Measurements from ENCODE around the gene TMEM120A. TPM values are rescaled to one million over a fixed set of nuclear protein-coding genes. Genes with fewer than 3 reads are reported as not detected.

The TMEM120A gene
- total and polyA plus RNA-seq, 4 experiments from 2014 or later, result 24.1 to 38.1 (median 29.3) TPM

GRCh38 chr7:75980430-75981202, 13.8 kb downstream of the TMEM120A start:
- H3K4me1 Mint-ChIP-seq, result no peaks in the 10 kb centered on the region
- H3K27ac Mint-ChIP-seq, result peak overlapping the region in 1 of 7 donors; percentile 66
- peaks cover 0 to 24% of the 10 kb centered on the region in 2 donors for H3K36me3 Mint-ChIP-seq
- no peaks in the 10 kb centered on the region for H3K27me3 Mint-ChIP-seq
- Histone ChIP-seq H3K4me3 (ENCODE audit: low read length in 2 of 2) (no peak overlapping the region), H3K36me3 (ENCODE audit: insufficient read depth, low read length) (peaks cover 3% of the 10 kb centered on the region), H3K9me3 (ENCODE audit: control insufficient read depth in 1 of 2, low read length in 2 of 2) (no peaks in the 10 kb centered on the region), H3K4me1 (ENCODE audit: insufficient read depth, low read length) (no peaks in the 10 kb centered on the region), H3K27ac (ENCODE audit: low read depth, low read length) (no peak overlapping the region), H3K27me3 (ENCODE audit: insufficient read depth, low read length) (no peaks in the 10 kb centered on the region)
- no peak for DNase-seq
- ChIA-PET POLR2A (ENCODE audit: partially characterized antibody) (no interaction called here), CTCF (ENCODE audit: partially characterized antibody) (no interaction called here)
- intact Hi-C loops (cut with micrococcal nuclease), result no loop called here
- H3K4me3 Mint-ChIP-seq, result no peak overlapping the region
- H3K9me3 Mint-ChIP-seq, result no peaks in the 10 kb centered on the region

GRCh38 chr7:75979759-75980429, 14.5 kb downstream of the TMEM120A start:
- Mint-ChIP-seq H3K27me3 (no peaks in the 10 kb centered on the region), H3K36me3 (peaks cover 0 to 21% of the 10 kb centered on the region in 2 donors), H3K4me3 (no peak overlapping the region), H3K4me1 (no peaks in the 10 kb centered on the region), H3K27ac (peak overlapping the region in 2 of 7 donors; percentile 66 to 76), H3K9me3 (no peaks in the 10 kb centered on the region)
- no peak for DNase-seq
- peaks cover 3% of the 10 kb centered on the region for H3K36me3 ChIP-seq (ENCODE audit: insufficient read depth, low read length)
- no peaks in the 10 kb centered on the region for H3K9me3 ChIP-seq (ENCODE audit: control insufficient read depth in 1 of 2, low read length in 2 of 2)
- no peak overlapping the region for H3K4me3 ChIP-seq (ENCODE audit: low read length in 2 of 2)
- intact Hi-C loops (cut with micrococcal nuclease), result no loop called here
- CTCF ChIA-PET (ENCODE audit: partially characterized antibody), result no interaction called here
- H3K27me3 ChIP-seq (ENCODE audit: insufficient read depth, low read length), result no peaks in the 10 kb centered on the region
- POLR2A ChIA-PET (ENCODE audit: partially characterized antibody), result no interaction called here
- no peak overlapping the region for H3K27ac ChIP-seq (ENCODE audit: low read depth, low read length)
- no peaks in the 10 kb centered on the region for H3K4me1 ChIP-seq (ENCODE audit: insufficient read depth, low read length)

GRCh38 chr7:75977743-75978142, 16.7 kb downstream of the TMEM120A start:
- H3K27me3 ChIP-seq (ENCODE audit: insufficient read depth, low read length), result no peaks in the 10 kb centered on the region
- H3K4me3 ChIP-seq (ENCODE audit: low read length in 2 of 2), result no peak overlapping the region

GRCh38 chr7:75971961-75972763, 22.2 kb downstream of the TMEM120A start:
- Mint-ChIP-seq H3K9me3 (no peaks in the 10 kb centered on the region), H3K4me3 (no peak overlapping the region), H3K4me1 (no peaks in the 10 kb centered on the region), H3K27me3 (no peaks in the 10 kb centered on the region), H3K36me3 (peaks cover 11 to 19% of the 10 kb centered on the region in 2 donors), H3K27ac (peak overlapping the region in 2 of 7 donors; percentile 18 to 58)
- Histone ChIP-seq H3K27ac (ENCODE audit: low read depth, low read length) (no peak overlapping the region), H3K27me3 (ENCODE audit: insufficient read depth, low read length) (no peaks in the 10 kb centered on the region), H3K4me1 (ENCODE audit: insufficient read depth, low read length) (no peaks in the 10 kb centered on the region), H3K4me3 (ENCODE audit: low read length in 2 of 2) (no peak overlapping the region), H3K36me3 (ENCODE audit: insufficient read depth, low read length) (no peaks in the 10 kb centered on the region), H3K9me3 (ENCODE audit: control insufficient read depth in 1 of 2, low read length in 2 of 2) (no peaks in the 10 kb centered on the region)
- DNase-seq, result no peak
- CTCF ChIA-PET (ENCODE audit: partially characterized antibody), result interaction anchor here (0.8 to 1.4 kb wide), 2 partner anchors 8 to 15 kb away, joined by 3 read pairs; no protein-coding TSS in a partner anchor
- intact Hi-C loops (cut with micrococcal nuclease), result no loop called here
- POLR2A ChIA-PET (ENCODE audit: partially characterized antibody), result no interaction called here

More at GRCh38 chr7:75977743-75978142, 16.7 kb downstream of the TMEM120A start:
- Histone ChIP-seq H3K36me3 (ENCODE audit: insufficient read depth, low read length) (peaks cover 3% of the 10 kb centered on the region), H3K9me3 (ENCODE audit: control insufficient read depth in 1 of 2, low read length in 2 of 2) (no peaks in the 10 kb centered on the region), H3K27ac (ENCODE audit: low read depth, low read length) (no peak overlapping the region), H3K4me1 (ENCODE audit: insufficient read depth, low read length) (no peaks in the 10 kb centered on the region)
- no peaks in the 10 kb centered on the region for H3K27me3 Mint-ChIP-seq
- no peaks in the 10 kb centered on the region for H3K4me1 Mint-ChIP-seq
- peaks cover 6 to 17% of the 10 kb centered on the region in 2 donors for H3K36me3 Mint-ChIP-seq
- ChIA-PET CTCF (ENCODE audit: partially characterized antibody) (no interaction called here), POLR2A (ENCODE audit: partially characterized antibody) (no interaction called here)
- no peak for DNase-seq
- no peak overlapping the region for H3K4me3 Mint-ChIP-seq
- H3K27ac Mint-ChIP-seq, result no peak overlapping the region
- intact Hi-C loops (cut with micrococcal nuclease), result no loop called here
- no peaks in the 10 kb centered on the region for H3K9me3 Mint-ChIP-seq

GRCh38 chr7:75971309-75971960, 23.0 kb downstream of the TMEM120A start:
- Histone ChIP-seq H3K9me3 (ENCODE audit: control insufficient read depth in 1 of 2, low read length in 2 of 2) (no peaks in the 10 kb centered on the region), H3K27ac (ENCODE audit: low read depth, low read length) (no peak overlapping the region), H3K36me3 (ENCODE audit: insufficient read depth, low read length) (no peaks in the 10 kb centered on the region), H3K4me1 (ENCODE audit: insufficient read depth, low read length) (no peaks in the 10 kb centered on the region), H3K4me3 (ENCODE audit: low read length in 2 of 2) (no peak overlapping the region), H3K27me3 (ENCODE audit: insufficient read depth, low read length) (no peaks in the 10 kb centered on the region)
- peak overlapping the region in 2 of 7 donors; percentile 18 to 58 for H3K27ac Mint-ChIP-seq
- no peak for DNase-seq
- peaks cover 11 to 22% of the 10 kb centered on the region in 2 donors for H3K36me3 Mint-ChIP-seq
- no peaks in the 10 kb centered on the region for H3K4me1 Mint-ChIP-seq
- POLR2A ChIA-PET (ENCODE audit: partially characterized antibody), result no interaction called here
- intact Hi-C loops (cut with micrococcal nuclease), result no loop called here
- no peak overlapping the region for H3K4me3 Mint-ChIP-seq
- CTCF ChIA-PET (ENCODE audit: partially characterized antibody), result interaction anchor here (1.4 kb wide), 1 partner anchor 14 kb away, joined by 3 read pairs; no protein-coding TSS in a partner anchor
- H3K27me3 Mint-ChIP-seq, result no peaks in the 10 kb centered on the region
- H3K9me3 Mint-ChIP-seq, result no peaks in the 10 kb centered on the region

GRCh38 chr7:75969704-75970498, 24.5 kb downstream of the TMEM120A start:
- Histone ChIP-seq H3K9me3 (ENCODE audit: control insufficient read depth in 1 of 2, low read length in 2 of 2) (no peaks in the 10 kb centered on the region), H3K36me3 (ENCODE audit: insufficient read depth, low read length) (no peaks in the 10 kb centered on the region), H3K27me3 (ENCODE audit: insufficient read depth, low read length) (no peaks in the 10 kb centered on the region), H3K4me3 (ENCODE audit: low read length in 2 of 2) (no peak overlapping the region), H3K27ac (ENCODE audit: low read depth, low read length) (no peak overlapping the region), H3K4me1 (ENCODE audit: insufficient read depth, low read length) (no peaks in the 10 kb centered on the region)
- peak overlapping the region in 1 of 7 donors; percentile 54 for H3K27ac Mint-ChIP-seq
- DNase-seq, result no peak
- H3K9me3 Mint-ChIP-seq, result no peaks in the 10 kb centered on the region
- H3K4me3 Mint-ChIP-seq, result no peak overlapping the region
- no peaks in the 10 kb centered on the region for H3K27me3 Mint-ChIP-seq
- CTCF ChIA-PET (ENCODE audit: partially characterized antibody), result no interaction called here
- POLR2A ChIA-PET (ENCODE audit: partially characterized antibody), result no interaction called here
- H3K4me1 Mint-ChIP-seq, result no peaks in the 10 kb centered on the region
- intact Hi-C loops (cut with micrococcal nuclease), result no loop called here
- peaks cover 13 to 24% of the 10 kb centered on the region in 2 donors for H3K36me3 Mint-ChIP-seq

Measured in CD4-positive, alpha-beta memory T cell (primary cell).